ENCODE measurements around the gene SULT1B1. TPM values are rescaled to one million over a fixed set of nuclear protein-coding genes. Genes with fewer than 3 reads are reported as not detected.
"Not testable (repeated sequence)": the region's sequence is repeated elsewhere in the genome, so short reads cannot be mapped to it uniquely, and the experiment has no call there.

The SULT1B1 gene
- not detected in 2 replicates for total RNA-seq (2014; rRNA removed; shearing (Covaris generic); ENCODE audit: low replicate concordance)

- DNase-seq (ENCODE audit: low read depth), result no peak
- in situ Hi-C loops (cut with HindIII; ENCODE audit: low pct_unique_long_range_greater_than_20kb, low sequenced_read_pairs), result no loop called here
Measured at GRCh38 chr4:69760455-69760854, at the start of gene SULT1B1. Gene SULT1B1 (minus strand): TSS chr4:69760620. CDS start chr4:69755217, 5,403 bp downstream.

GRCh38 chr4:69800599-69800998 is 40.2 kb upstream of the SULT1B1 start:
- in situ Hi-C loops (cut with HindIII; ENCODE audit: low pct_unique_long_range_greater_than_20kb, low sequenced_read_pairs), result no loop called here
- DNase-seq (ENCODE audit: low read depth), result no peak

GRCh38 chr4:69799337-69799736 is 38.9 kb upstream of the SULT1B1 start:
- no peak for DNase-seq (ENCODE audit: low read depth)
- in situ Hi-C loops (cut with HindIII; ENCODE audit: low pct_unique_long_range_greater_than_20kb, low sequenced_read_pairs), result no loop called here

- no peak for DNase-seq (ENCODE audit: low read depth)
- in situ Hi-C loops (cut with HindIII; ENCODE audit: low pct_unique_long_range_greater_than_20kb, low sequenced_read_pairs), result no loop called here
Measured at GRCh38 chr4:69793732-69794131, 33.3 kb upstream of the SULT1B1 start.

GRCh38 chr4:69787879-69788278 is 27.5 kb upstream of the SULT1B1 start:
- no peak for DNase-seq (ENCODE audit: low read depth)
- in situ Hi-C loops (cut with HindIII; ENCODE audit: low pct_unique_long_range_greater_than_20kb, low sequenced_read_pairs), result no loop called here

- DNase-seq (ENCODE audit: low read depth), result no peak
- in situ Hi-C loops (cut with HindIII; ENCODE audit: low pct_unique_long_range_greater_than_20kb, low sequenced_read_pairs), result no loop called here
Measured at GRCh38 chr4:69786547-69786946, 26.1 kb upstream of the SULT1B1 start.

GRCh38 chr4:69785211-69785831 is 24.9 kb upstream of the SULT1B1 start:
- no peak for DNase-seq (ENCODE audit: low read depth)
- in situ Hi-C loops (cut with HindIII; ENCODE audit: low pct_unique_long_range_greater_than_20kb, low sequenced_read_pairs), result no loop called here

GRCh38 chr4:69782651-69783310 is 22.4 kb upstream of the SULT1B1 start:
- in situ Hi-C loops (cut with HindIII; ENCODE audit: low pct_unique_long_range_greater_than_20kb, low sequenced_read_pairs), result no loop called here
- no peak for DNase-seq (ENCODE audit: low read depth)

- in situ Hi-C loops (cut with HindIII; ENCODE audit: low pct_unique_long_range_greater_than_20kb, low sequenced_read_pairs), result no loop called here
Measured at GRCh38 chr4:69781458-69782418, 21.3 kb upstream of the SULT1B1 start.

GRCh38 chr4:69780141-69780540 is 19.7 kb upstream of the SULT1B1 start:
- DNase-seq (ENCODE audit: low read depth), result no peak
- in situ Hi-C loops (cut with HindIII; ENCODE audit: low pct_unique_long_range_greater_than_20kb, low sequenced_read_pairs), result no loop called here

More at GRCh38 chr4:69781458-69782418, 21.3 kb upstream of the SULT1B1 start:
- no peak for DNase-seq (ENCODE audit: low read depth)

GRCh38 chr4:69776696-69777095 is 16.3 kb upstream of the SULT1B1 start:
- in situ Hi-C loops (cut with HindIII; ENCODE audit: low pct_unique_long_range_greater_than_20kb, low sequenced_read_pairs), result no loop called here

GRCh38 chr4:69775321-69775867 is 15.0 kb upstream of the SULT1B1 start:
- DNase-seq (ENCODE audit: low read depth), result no peak

More at GRCh38 chr4:69776696-69777095, 16.3 kb upstream of the SULT1B1 start:
- no peak for DNase-seq (ENCODE audit: low read depth)

GRCh38 chr4:69773484-69773883 is 13.1 kb upstream of the SULT1B1 start:
- in situ Hi-C loops (cut with HindIII; ENCODE audit: low pct_unique_long_range_greater_than_20kb, low sequenced_read_pairs), result no loop called here
- DNase-seq (ENCODE audit: low read depth), result no peak

More at GRCh38 chr4:69775321-69775867, 15.0 kb upstream of the SULT1B1 start:
- in situ Hi-C loops (cut with HindIII; ENCODE audit: low pct_unique_long_range_greater_than_20kb, low sequenced_read_pairs), result no loop called here

- DNase-seq (ENCODE audit: low read depth); in situ Hi-C loops (cut with HindIII; ENCODE audit: low pct_unique_long_range_greater_than_20kb, low sequenced_read_pairs): not testable (repeated sequence)
Measured at GRCh38 chr4:69768554-69768953, 8.1 kb upstream of the SULT1B1 start.

- in situ Hi-C loops (cut with HindIII; ENCODE audit: low pct_unique_long_range_greater_than_20kb, low sequenced_read_pairs), result no loop called here
- no peak for DNase-seq (ENCODE audit: low read depth)
Measured at GRCh38 chr4:69765751-69766150, 5.3 kb upstream of the SULT1B1 start.

- in situ Hi-C loops (cut with HindIII; ENCODE audit: low pct_unique_long_range_greater_than_20kb, low sequenced_read_pairs), result no loop called here
- DNase-seq (ENCODE audit: low read depth), result no peak
Measured at GRCh38 chr4:69764311-69764710, 3.9 kb upstream of the SULT1B1 start.

GRCh38 chr4:69763233-69763632 is 2.8 kb upstream of the SULT1B1 start:
- in situ Hi-C loops (cut with HindIII; ENCODE audit: low pct_unique_long_range_greater_than_20kb, low sequenced_read_pairs), result no loop called here
- no peak for DNase-seq (ENCODE audit: low read depth)

- DNase-seq (ENCODE audit: low read depth), result no peak
- in situ Hi-C loops (cut with HindIII; ENCODE audit: low pct_unique_long_range_greater_than_20kb, low sequenced_read_pairs), result no loop called here
Measured at GRCh38 chr4:69759189-69759604, 1.2 kb downstream of the SULT1B1 start.

Data from Caki2 (cell line).